Psoas muscle (tissue), 8 donors: ENCODE measurements around the gene DDX24. TPM values are rescaled to one million over a fixed set of nuclear protein-coding genes. Genes with fewer than 3 reads are reported as not detected.

Source experiments
- ATAC-seq, 4 donors: fragments of 200-7000 bp; cut with Tn5 transposase; one replicate each; pipeline ENCODE4 v1.9.1; 2020; ENCODE audit warnings: moderate library complexity in 3 of 4, mild to moderate bottlenecking in 2 of 4
- DNase-seq, 2 donors: peaks; one replicate each; pipeline ENCODE4 v3.0.0-alpha.2; 2020
- H3K27ac ChIP-seq: fragments of 200-600 bp; one replicate; pipeline ENCODE4 v1.8.0; 2022
- H3K27me3 ChIP-seq, 3 donors: fragments of 200-600 bp in 1 of 3; one replicate each; pipeline versions ENCODE4 v1.6.1 to v1.8.0; 2013 to 2022; ENCODE audit warnings: low read length in 2 of 3, mild to moderate bottlenecking in 2 of 3, moderate library complexity in 1 of 3; ENCODE audit not compliant: insufficient read depth in 3 of 3
- H3K36me3 ChIP-seq, 2 donors: fragments of 200-600 bp in 1 of 2; one replicate each; pipeline versions ENCODE4 v1.6.1 to v1.8.0; 2013 to 2022; ENCODE audit warnings: low read depth in 1 of 2, mild to moderate bottlenecking in 1 of 2, moderate library complexity in 1 of 2; ENCODE audit not compliant: insufficient read depth in 1 of 2
- H3K4me1 ChIP-seq: fragments of 200-600 bp; one replicate; pipeline ENCODE4 v1.8.0; 2022
- H3K4me3 ChIP-seq: fragments of 200-600 bp; one replicate; pipeline ENCODE4 v1.8.0; 2022; ENCODE audit warnings: mild to moderate bottlenecking
- H3K9me3 ChIP-seq: fragments of 200-600 bp; one replicate; pipeline ENCODE4 v1.8.0; 2022
- CTCF ChIP-seq: fragments of 200-600 bp; IDR thresholded peaks from one replicate; pipeline ENCODE4 v1.8.0; 2022; ENCODE audit warnings: antibody characterized with exemption
- WGBS, 3 donors: extraction: QIAGEN DNeasy Blood & Tissue Kit; methylation state at CpG; one replicate each; pipeline versions ENCODE4 v1.1.6 to v1.1.7; 2013; 5-methylcytosine and 5-hydroxymethylcytosine counted together
- intact Hi-C, 2 donors: fragments of 100-400 bp; cut with DNase I; formaldehyde crosslinking; loops; one replicate each; pipeline versions ENCODE4 v1.11.0 to v1.14.2; 2022
- polyA plus RNA-seq, 3 donors: library from polyadenylated mRNA; stranded (reverse); fragments of 200-250 nt; gene quantifications; one replicate each; pipeline ENCODE4 v1.2.3, GENCODE V29; 2013
- total RNA-seq, 4 donors: library from RNA; stranded (reverse); fragmentation: NEBNext Ultra II Directional in 2 of 4; extraction: Animal tissue kit (Norgen Biotek cat#: 25700) in 2 of 4; gene quantifications; one replicate each; pipeline versions ENCODE4 v1.2.1 to v1.2.4, GENCODE V29; 2021 to 2023
- donor health status: healthy with polysubstance abuse.
- donor health status: DM: no; HTN: no; CAD: no; lungs with moderate emphysema.
- donor health status: Bipolar disorder and iron deficiency.
- donor health status: healthy.
- donor health status: DM: yes; HTN: yes; CAD: no.
- donor health status: DM: no; HTN: no; CAD: no.
- donor health status: DM: no; HTN: no; CAD: no.
- donor health status: DM: yes; HTN: yes; CAD: no.

Gene DDX24
- total and polyA plus RNA-seq, 7 donors, result 66.5 to 190 (median 145) TPM

GRCh38 chr14:94058128-94058673, 22.8 kb downstream of the DDX24 start:
- WGBS, 3 donors, result 64 to 97% (median 68%) methylated on average over 1 of the region's 1 CpG
- DNase-seq (no peak), ATAC-seq (peak in 3 of 4 donors; percentile 9 to 31 (median 26))
- intact Hi-C loops, result no loop called here
- Histone ChIP-seq H3K9me3 (no peaks in the 10 kb centered on the region), H3K27ac (no peak overlapping the region), H3K4me3 (no peak overlapping the region), H3K36me3 (peaks cover 8 to 92% of the 10 kb centered on the region in 2 donors), H3K4me1 (peaks cover 21% of the 10 kb centered on the region), H3K27me3 (no peaks in the 10 kb centered on the region)
- no peak for TF ChIP-seq CTCF

- DNase-seq, result no peak
- TF ChIP-seq CTCF, result no peak
- peaks cover 8 to 98% of the 10 kb centered on the region in 2 donors for H3K36me3 ChIP-seq
- no peaks in the 10 kb centered on the region for H3K9me3 ChIP-seq
- H3K4me3 ChIP-seq, result no peak overlapping the region
- intact Hi-C loops, result no loop called here
- no peak for ATAC-seq
- H3K27me3 ChIP-seq, result no peaks in the 10 kb centered on the region
- peaks cover 30% of the 10 kb centered on the region for H3K4me1 ChIP-seq
- peak overlapping the region; percentile 10 for H3K27ac ChIP-seq
- 80 to 92% (median 82%) methylated on average over 6 of the region's 6 CpGs for WGBS, 3 donors
Observed at GRCh38 chr14:94056579-94057308, 24.3 kb downstream of the DDX24 start.

- WGBS, 3 donors, result 90 to 94% (median 92%) methylated on average over 7 of the region's 7 CpGs
- Histone ChIP-seq H3K27ac (no peak overlapping the region), H3K36me3 (peaks cover 8 to 96% of the 10 kb centered on the region in 2 donors), H3K27me3 (no peaks in the 10 kb centered on the region), H3K9me3 (no peaks in the 10 kb centered on the region), H3K4me3 (no peak overlapping the region), H3K4me1 (peaks cover 41% of the 10 kb centered on the region)
- DNase-seq (no peak), ATAC-seq (no peak)
- no peak for TF ChIP-seq CTCF
- intact Hi-C loops, result no loop called here
Observed at GRCh38 chr14:94054936-94055335, 26.1 kb downstream of the DDX24 start.

- intact Hi-C loops, result no loop called here
- no peak overlapping the region for H3K4me3 ChIP-seq
- 98 to 100% (median 100%) methylated on average over 1 of the region's 1 CpG for WGBS, 3 donors
- H3K4me1 ChIP-seq, result peaks cover 41% of the 10 kb centered on the region
- DNase-seq, result no peak
- H3K36me3 ChIP-seq, result peaks cover 8 to 96% of the 10 kb centered on the region in 2 donors
- H3K27me3 ChIP-seq, result no peaks in the 10 kb centered on the region
- TF ChIP-seq CTCF, result no peak
- no peak for ATAC-seq
- no peak overlapping the region for H3K27ac ChIP-seq
- no peaks in the 10 kb centered on the region for H3K9me3 ChIP-seq
Observed at GRCh38 chr14:94054401-94054800, 26.6 kb downstream of the DDX24 start.
